Activated CD4-positive, alpha-beta memory T cell treated with anti-CD3 and anti-CD28 coated beads for 36 hours (primary cell): ENCODE data around the gene DYNC1I1. TPM values are rescaled to one million over a fixed set of nuclear protein-coding genes. Genes with fewer than 3 reads are reported as not detected.

Experiments used
- CTCF ChIA-PET: fragments of 350-600 bp; sonication (Branson Sonifier 250); formaldehyde crosslinking; loops from one replicate; lab custom pipeline; 2021; ENCODE audit warnings: antibody characterized with exemption, inconsistent platforms; lab: Charles Lee
- POLR2A ChIA-PET: fragments of 350-600 bp; sonication (Branson Sonifier 250); formaldehyde crosslinking; loops from one replicate; lab custom pipeline; 2021; ENCODE audit warnings: antibody characterized with exemption; lab: Charles Lee
- DNase-seq: peaks from one replicate; pipeline ENCODE4 v3.0.0-alpha.2; 2020
- H3K27ac Mint-ChIP-seq: one replicate; pipeline ENCODE4 v1.8.0; 2021; ENCODE audit warnings: mixed read lengths
- H3K27me3 Mint-ChIP-seq: one replicate; pipeline ENCODE4 v1.8.0; 2021; ENCODE audit warnings: mixed read lengths
- H3K36me3 Mint-ChIP-seq: one replicate; pipeline ENCODE4 v1.8.0; 2021; ENCODE audit warnings: mixed read lengths
- H3K4me1 Mint-ChIP-seq: one replicate; pipeline ENCODE4 v1.8.0; 2021; ENCODE audit warnings: low read depth, mixed read lengths
- H3K4me3 Mint-ChIP-seq: one replicate; pipeline ENCODE4 v1.8.0; 2021; ENCODE audit warnings: mild to moderate bottlenecking, mixed read lengths
- H3K9me3 Mint-ChIP-seq: one replicate; pipeline ENCODE4 v1.8.0; 2021; ENCODE audit warnings: mixed read lengths
- intact Hi-C: fragments of 100-400 bp; cut with micrococcal nuclease; formaldehyde crosslinking; loops from one replicate; pipeline ENCODE4 v1.15.1; 2023
- total RNA-seq, 2 experiments: library from RNA; stranded (reverse); gene quantifications; one replicate each; pipeline ENCODE4 v1.2.3, GENCODE V29; 2021

DYNC1I1 gene
- total RNA-seq, 2 experiments from 2014 or later, result not detected

- CTCF ChIA-PET, result no interaction called here
These were observed 185.2 kb downstream of the DYNC1I1 start for GRCh38 chr7:95957510-95957909.

GRCh38 chr7:95960706-95961244, 188.4 kb downstream of the DYNC1I1 start:
- ChIA-PET CTCF (no interaction called here), POLR2A (interaction anchor here (0.9 kb wide), 1 partner anchor 135 kb away, joined by 3 read pairs; no protein-coding TSS in a partner anchor)
- no peaks in the 10 kb centered on the region for H3K4me1 Mint-ChIP-seq
- H3K4me3 Mint-ChIP-seq, result no peak overlapping the region
- intact Hi-C loops, result no loop called here
- H3K9me3 Mint-ChIP-seq, result no peaks in the 10 kb centered on the region
- DNase-seq, result no peak
- H3K27me3 Mint-ChIP-seq, result peaks cover under 1% of the 10 kb centered on the region
- no peak overlapping the region for H3K27ac Mint-ChIP-seq
- no peaks in the 10 kb centered on the region for H3K36me3 Mint-ChIP-seq

More at GRCh38 chr7:95957510-95957909, 185.2 kb downstream of the DYNC1I1 start:
- no peaks in the 10 kb centered on the region for H3K9me3 Mint-ChIP-seq
- intact Hi-C loops, result no loop called here
- H3K27me3 Mint-ChIP-seq, result peaks cover 1% of the 10 kb centered on the region
- DNase-seq, result no peak
- no peaks in the 10 kb centered on the region for H3K4me1 Mint-ChIP-seq
- no peak overlapping the region for H3K4me3 Mint-ChIP-seq
- H3K36me3 Mint-ChIP-seq, result no peaks in the 10 kb centered on the region
- POLR2A ChIA-PET, result no interaction called here
- no peak overlapping the region for H3K27ac Mint-ChIP-seq

- H3K27me3 Mint-ChIP-seq, result peaks cover 6% of the 10 kb centered on the region
- H3K36me3 Mint-ChIP-seq, result no peaks in the 10 kb centered on the region
- no peak overlapping the region for H3K27ac Mint-ChIP-seq
- H3K4me1 Mint-ChIP-seq, result no peaks in the 10 kb centered on the region
- no peaks in the 10 kb centered on the region for H3K9me3 Mint-ChIP-seq
- ChIA-PET CTCF (no interaction called here), POLR2A (no interaction called here)
- no peak for DNase-seq
- no peak overlapping the region for H3K4me3 Mint-ChIP-seq
- intact Hi-C loops, result no loop called here
These were observed 191.2 kb downstream of the DYNC1I1 start for GRCh38 chr7:95963446-95963990.

DNA sequence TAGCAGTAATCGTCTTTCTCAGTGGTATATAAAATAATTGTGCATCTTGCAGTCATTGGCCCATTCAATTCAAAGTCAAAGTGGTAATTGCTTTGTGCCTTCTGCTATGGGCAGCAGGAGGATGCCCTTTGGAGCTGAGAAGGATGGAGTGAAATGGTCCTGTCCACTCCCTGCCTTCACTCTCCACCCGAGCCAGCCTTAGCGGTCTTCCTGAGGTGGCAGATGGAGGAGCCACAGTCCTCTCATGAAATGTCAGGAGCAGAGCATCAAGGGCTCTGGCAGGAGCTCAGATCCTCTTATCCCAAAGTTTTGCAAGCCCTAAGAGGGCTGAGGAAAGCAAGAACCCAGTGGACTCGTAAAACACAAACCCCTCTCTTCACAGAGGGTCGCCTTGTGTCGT, 199.4 kb downstream of the DYNC1I1 start:
- H3K27ac Mint-ChIP-seq, result no peak overlapping the region
- intact Hi-C loops, result loop anchor here (1.0 kb wide), 1 partner anchor 25 kb away; no protein-coding TSS in a partner anchor
- H3K4me3 Mint-ChIP-seq, result no peak overlapping the region
- peaks cover 1% of the 10 kb centered on the region for H3K27me3 Mint-ChIP-seq
- no peak for DNase-seq
- H3K4me1 Mint-ChIP-seq, result no peaks in the 10 kb centered on the region
- CTCF ChIA-PET, result no interaction called here
- no peaks in the 10 kb centered on the region for H3K36me3 Mint-ChIP-seq
- POLR2A ChIA-PET, result no interaction called here
- no peaks in the 10 kb centered on the region for H3K9me3 Mint-ChIP-seq

DNA sequence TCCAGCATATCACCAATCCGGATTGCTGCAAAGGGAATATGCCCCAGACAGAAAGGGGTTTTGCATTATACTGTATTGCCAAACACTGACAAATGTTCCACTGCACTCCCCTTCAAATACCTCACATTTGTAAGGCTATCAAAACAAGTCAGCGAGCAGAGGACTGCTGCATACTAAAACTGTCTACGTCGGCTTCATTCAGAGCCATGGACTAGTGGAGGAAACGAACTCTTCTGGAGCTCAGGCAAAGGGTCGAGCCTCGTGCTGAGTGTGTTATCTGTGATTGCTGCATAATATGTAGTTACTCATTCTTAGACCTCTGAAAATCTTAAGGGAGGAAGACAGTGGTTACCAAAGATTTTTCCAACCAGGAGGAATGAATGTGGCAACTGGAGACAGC, 200.2 kb downstream of the DYNC1I1 start:
- Mint-ChIP-seq H3K27ac (no peak overlapping the region), H3K9me3 (no peaks in the 10 kb centered on the region), H3K27me3 (no peaks in the 10 kb centered on the region), H3K4me1 (no peaks in the 10 kb centered on the region), H3K36me3 (no peaks in the 10 kb centered on the region), H3K4me3 (no peak overlapping the region)
- intact Hi-C loops, result loop anchor here (1.0 kb wide), 1 partner anchor 26 kb away; no protein-coding TSS in a partner anchor
- DNase-seq, result no peak
- CTCF ChIA-PET, result no interaction called here
- POLR2A ChIA-PET, result no interaction called here

GRCh38 chr7:95974108-95974507, 201.8 kb downstream of the DYNC1I1 start:
- Mint-ChIP-seq H3K36me3 (no peaks in the 10 kb centered on the region), H3K27ac (no peak overlapping the region), H3K9me3 (no peaks in the 10 kb centered on the region), H3K4me3 (no peak overlapping the region), H3K27me3 (peaks cover 4% of the 10 kb centered on the region), H3K4me1 (no peaks in the 10 kb centered on the region)
- ChIA-PET POLR2A (no interaction called here), CTCF (no interaction called here)
- intact Hi-C loops, result no loop called here
- no peak for DNase-seq

DNA sequence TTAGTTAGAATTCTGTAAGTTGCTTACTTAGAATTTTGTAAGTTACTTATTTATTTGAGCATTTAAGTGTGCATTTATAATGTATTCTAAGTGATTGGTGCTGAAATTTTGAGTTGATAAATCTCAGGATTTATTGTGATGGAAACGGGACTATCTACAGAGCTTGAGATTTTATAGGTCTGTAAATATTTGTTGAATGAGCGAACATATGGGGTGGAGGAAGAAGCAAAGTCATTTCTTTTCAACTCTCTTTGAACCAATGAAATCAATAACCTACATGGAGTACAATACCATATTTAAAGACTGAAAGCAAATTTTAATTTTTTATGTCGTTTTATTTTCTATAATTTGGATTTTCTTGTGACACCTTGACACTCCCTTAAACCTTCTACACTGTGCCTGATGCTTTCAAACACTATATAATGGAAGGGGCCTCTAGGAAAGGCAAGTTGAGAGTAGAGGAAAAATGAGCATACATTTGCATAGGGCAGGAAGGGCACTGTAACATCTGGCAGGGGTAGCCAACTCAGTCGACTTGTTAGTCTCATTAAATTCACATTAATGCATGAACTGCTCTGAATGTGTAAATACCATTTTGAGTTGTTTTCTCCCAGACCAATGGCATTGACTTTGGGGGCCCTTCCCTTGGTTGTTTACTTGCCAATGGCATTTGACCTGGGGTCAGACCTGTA, 204.2 kb downstream of the DYNC1I1 start:
- no peak for DNase-seq

DNA sequence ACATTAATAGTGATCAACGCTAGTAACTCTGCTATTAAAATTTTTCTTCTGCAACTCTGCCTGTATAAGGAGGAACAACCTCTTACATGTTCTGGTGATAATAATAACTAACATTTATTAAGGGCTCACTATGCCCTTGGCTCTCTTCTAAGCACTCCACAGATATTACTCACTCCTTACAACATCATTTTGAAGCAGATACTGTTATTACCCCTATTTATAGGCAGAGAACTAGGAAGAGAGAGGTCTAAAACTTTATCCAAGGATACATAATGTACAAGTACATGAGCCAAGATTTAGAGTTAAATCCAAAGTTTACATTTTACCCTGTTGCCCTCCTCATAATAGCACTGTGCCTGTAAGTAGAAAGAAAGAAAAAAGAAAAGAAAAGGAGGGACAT, 205.6 kb downstream of the DYNC1I1 start:
- POLR2A ChIA-PET, result no interaction called here

More for the DNA sequence above, 204.2 kb downstream of the DYNC1I1 start:
- CTCF ChIA-PET, result no interaction called here
- Mint-ChIP-seq H3K36me3 (no peaks in the 10 kb centered on the region), H3K4me3 (no peak overlapping the region), H3K4me1 (no peaks in the 10 kb centered on the region), H3K9me3 (no peaks in the 10 kb centered on the region), H3K27ac (no peak overlapping the region), H3K27me3 (peaks cover 4% of the 10 kb centered on the region)
- intact Hi-C loops, result no loop called here
- POLR2A ChIA-PET, result no interaction called here

DNA sequence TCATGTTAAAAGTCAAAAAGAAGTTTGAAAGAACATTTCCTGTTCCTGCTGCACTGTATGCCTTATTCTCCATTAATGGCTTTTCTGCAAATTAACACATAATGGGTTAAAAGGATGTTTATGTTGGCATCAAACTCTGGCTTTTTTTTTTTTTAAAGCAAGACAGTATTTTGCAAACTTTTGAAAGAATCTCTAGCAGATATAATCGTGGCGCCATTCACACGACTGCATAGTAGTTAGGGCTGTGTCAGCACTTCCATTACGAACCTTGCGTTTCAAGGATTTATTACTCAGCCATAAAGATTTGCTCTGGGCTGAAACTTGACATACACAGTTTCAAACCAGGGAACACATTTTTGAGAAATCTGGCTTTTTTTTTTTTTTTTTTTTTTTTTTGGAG, 207.8 kb downstream of the DYNC1I1 start:
- H3K27me3 Mint-ChIP-seq, result peaks cover 4% of the 10 kb centered on the region
- ChIA-PET POLR2A (no interaction called here), CTCF (no interaction called here)
- H3K9me3 Mint-ChIP-seq, result no peaks in the 10 kb centered on the region
- no peaks in the 10 kb centered on the region for H3K4me1 Mint-ChIP-seq
- H3K36me3 Mint-ChIP-seq, result no peaks in the 10 kb centered on the region
- intact Hi-C loops, result no loop called here
- no peak overlapping the region for H3K4me3 Mint-ChIP-seq
- no peak overlapping the region for H3K27ac Mint-ChIP-seq
- DNase-seq, result no peak

More for the DNA sequence above, 205.6 kb downstream of the DYNC1I1 start:
- intact Hi-C loops, result no loop called here
- Mint-ChIP-seq H3K36me3 (no peaks in the 10 kb centered on the region), H3K27me3 (peaks cover 4% of the 10 kb centered on the region), H3K27ac (no peak overlapping the region), H3K4me3 (no peak overlapping the region), H3K4me1 (no peaks in the 10 kb centered on the region), H3K9me3 (no peaks in the 10 kb centered on the region)
- CTCF ChIA-PET, result no interaction called here
- no peak for DNase-seq

DNA sequence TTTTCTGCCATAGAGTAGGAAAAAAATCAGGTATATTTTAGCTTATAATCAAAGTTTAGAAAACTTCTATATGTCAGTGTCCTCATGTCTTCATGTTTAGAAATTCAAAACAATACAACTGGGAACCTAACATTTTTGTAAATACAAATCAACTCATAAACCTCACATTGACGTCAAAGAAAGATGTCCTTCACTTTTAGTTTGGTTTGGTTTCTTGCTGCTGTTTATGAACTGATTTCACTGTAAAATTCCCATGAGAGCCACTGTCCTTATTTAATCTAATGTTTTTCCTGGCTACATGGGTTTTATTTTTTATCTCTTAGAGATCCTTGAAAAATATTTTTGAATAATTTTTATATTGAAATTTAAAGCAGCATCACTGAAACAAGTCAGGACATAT, 208.4 kb downstream of the DYNC1I1 start:
- no peak overlapping the region for H3K27ac Mint-ChIP-seq
- ChIA-PET CTCF (no interaction called here), POLR2A (no interaction called here)
- peaks cover 4% of the 10 kb centered on the region for H3K27me3 Mint-ChIP-seq
- no peaks in the 10 kb centered on the region for H3K9me3 Mint-ChIP-seq
- intact Hi-C loops, result no loop called here
- H3K4me3 Mint-ChIP-seq, result no peak overlapping the region
- H3K4me1 Mint-ChIP-seq, result no peaks in the 10 kb centered on the region
- DNase-seq, result no peak
- no peaks in the 10 kb centered on the region for H3K36me3 Mint-ChIP-seq

GRCh38 chr7:95986178-95986764, 213.9 kb downstream of the DYNC1I1 start:
- Mint-ChIP-seq H3K27me3 (peaks cover 22% of the 10 kb centered on the region), H3K4me3 (no peak overlapping the region), H3K9me3 (no peaks in the 10 kb centered on the region), H3K36me3 (no peaks in the 10 kb centered on the region), H3K4me1 (no peaks in the 10 kb centered on the region), H3K27ac (no peak overlapping the region)
- ChIA-PET POLR2A (no interaction called here), CTCF (no interaction called here)
- DNase-seq, result no peak
- intact Hi-C loops, result no loop called here

DNA sequence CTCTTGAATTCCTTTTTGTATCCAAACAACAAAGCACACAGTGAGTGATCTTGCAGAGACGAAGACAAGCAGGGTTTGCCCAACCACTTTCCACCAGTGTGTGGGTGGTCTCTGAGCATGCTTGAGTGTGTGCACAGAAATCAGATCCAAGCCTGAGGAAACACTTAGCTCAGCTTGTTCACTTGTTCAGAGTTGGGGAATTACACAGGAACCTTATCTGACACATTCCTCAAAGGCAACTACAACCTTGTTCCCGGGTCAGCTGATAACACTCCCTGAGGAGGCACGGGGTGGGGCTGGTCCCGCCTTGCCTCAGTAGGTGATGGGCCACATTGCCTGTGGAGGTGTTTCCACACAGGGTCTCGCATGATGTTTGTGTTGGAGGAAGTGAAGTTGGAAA, 216.9 kb downstream of the DYNC1I1 start:
- intact Hi-C loops, result no loop called here
- ChIA-PET POLR2A (no interaction called here), CTCF (interaction anchor here (0.6 kb wide), 1 partner anchor 1719 kb away, joined by 3 read pairs; no protein-coding TSS in a partner anchor)
- Mint-ChIP-seq H3K9me3 (no peaks in the 10 kb centered on the region), H3K27me3 (peaks cover 24% of the 10 kb centered on the region), H3K4me3 (no peak overlapping the region), H3K4me1 (no peaks in the 10 kb centered on the region), H3K27ac (no peak overlapping the region), H3K36me3 (no peaks in the 10 kb centered on the region)
- no peak for DNase-seq
